Left ventricle myocardium inferior (tissue), 1 donor: ENCODE results near the gene GET4. TPM values are rescaled to one million over a fixed set of nuclear protein-coding genes. Genes with fewer than 3 reads are reported as not detected.

Experiments used
- DNase-seq: peaks from one replicate; pipeline ENCODE4 v3.0.0-alpha.2; 2020
- H3K27ac ChIP-seq: fragments of 200-600 bp; replicated peaks from 2 replicates; pipeline ENCODE4 v1.8.0; 2021
- H3K27me3 ChIP-seq: fragments of 200-600 bp; 2 replicates; pipeline ENCODE4 v1.8.0; 2021; ENCODE audit warnings: low read depth
- H3K36me3 ChIP-seq: fragments of 200-600 bp; 2 replicates; pipeline ENCODE4 v1.8.0; 2021
- H3K4me1 ChIP-seq: fragments of 200-600 bp; 2 replicates; pipeline ENCODE4 v1.8.0; 2021
- H3K4me3 ChIP-seq: fragments of 200-600 bp; 2 replicates; pipeline ENCODE4 v1.8.0; 2021; ENCODE audit warnings: mild to moderate bottlenecking, moderate library complexity
- H3K9me3 ChIP-seq: fragments of 200-600 bp; replicated peaks from 2 replicates; pipeline ENCODE4 v1.8.0; 2021
- intact Hi-C: fragments of 100-400 bp; cut with micrococcal nuclease; formaldehyde crosslinking; loops from one replicate; pipeline ENCODE4 v1.11.0; 2022
- total RNA-seq: library from RNA; stranded (reverse); fragmentation: NEBNext Ultra II Directional; extraction: Animal tissue kit (Norgen Biotek cat#: 25700); gene quantifications from one replicate; pipeline ENCODE4 v1.2.1, GENCODE V29; 2021
- TF ChIP-seq, protein P1 (sequence below): fragments of 200-600 bp; IDR thresholded peaks from 2 replicates; pipeline ENCODE4 v1.8.0; 2021; ENCODE audit warnings: antibody characterized with exemption, mild to moderate bottlenecking, borderline replicate concordance
- donor health status: DM: no; HTN: yes; CAD: no; lungs with severe emphysema.

Gene GET4
- total RNA-seq, 1 donor from 2014 or later, result 22.9 TPM

DNA sequence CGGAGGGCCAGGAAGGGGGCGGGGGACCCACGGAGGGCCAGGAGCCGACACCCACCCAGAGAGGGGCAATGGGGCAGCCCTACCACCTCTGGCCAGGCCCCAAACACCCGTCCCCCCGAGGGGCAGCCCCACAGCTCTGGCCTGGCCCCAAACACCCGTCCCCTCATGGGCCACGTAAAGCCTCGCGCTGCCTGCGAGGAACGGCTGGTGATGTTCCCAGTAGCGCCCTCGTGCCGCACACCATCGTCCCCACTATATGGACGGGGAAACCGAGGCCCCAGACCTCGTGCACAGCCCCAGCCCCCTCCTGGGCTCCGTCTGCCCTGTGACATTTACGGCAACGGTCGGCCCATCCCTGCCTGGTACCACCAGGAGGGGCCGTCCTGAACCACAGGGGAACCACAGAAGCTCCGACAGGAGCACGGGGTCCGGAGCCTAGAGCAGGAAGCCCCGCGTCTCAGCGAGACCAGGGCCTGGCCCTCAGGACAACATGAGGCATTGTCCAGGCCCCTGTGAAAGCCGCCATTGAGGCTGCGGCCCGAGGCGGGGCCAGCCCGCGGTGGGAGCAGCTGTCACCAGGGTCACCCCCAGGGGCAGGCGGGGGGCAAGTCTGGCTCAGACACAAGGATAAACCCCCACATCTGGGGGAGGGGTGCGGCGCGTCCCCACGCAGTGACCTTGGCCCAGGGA is 35.6 kb downstream of the GET4 start:
- Histone ChIP-seq H3K9me3 (no peaks in the 10 kb centered on the region), H3K4me3 (no peak overlapping the region), H3K36me3 (no peaks in the 10 kb centered on the region), H3K27ac (no peak overlapping the region), H3K4me1 (peaks cover 10% of the 10 kb centered on the region), H3K27me3 (peaks cover 3% of the 10 kb centered on the region)
- no peak for DNase-seq
- TF ChIP-seq, protein P1, sequence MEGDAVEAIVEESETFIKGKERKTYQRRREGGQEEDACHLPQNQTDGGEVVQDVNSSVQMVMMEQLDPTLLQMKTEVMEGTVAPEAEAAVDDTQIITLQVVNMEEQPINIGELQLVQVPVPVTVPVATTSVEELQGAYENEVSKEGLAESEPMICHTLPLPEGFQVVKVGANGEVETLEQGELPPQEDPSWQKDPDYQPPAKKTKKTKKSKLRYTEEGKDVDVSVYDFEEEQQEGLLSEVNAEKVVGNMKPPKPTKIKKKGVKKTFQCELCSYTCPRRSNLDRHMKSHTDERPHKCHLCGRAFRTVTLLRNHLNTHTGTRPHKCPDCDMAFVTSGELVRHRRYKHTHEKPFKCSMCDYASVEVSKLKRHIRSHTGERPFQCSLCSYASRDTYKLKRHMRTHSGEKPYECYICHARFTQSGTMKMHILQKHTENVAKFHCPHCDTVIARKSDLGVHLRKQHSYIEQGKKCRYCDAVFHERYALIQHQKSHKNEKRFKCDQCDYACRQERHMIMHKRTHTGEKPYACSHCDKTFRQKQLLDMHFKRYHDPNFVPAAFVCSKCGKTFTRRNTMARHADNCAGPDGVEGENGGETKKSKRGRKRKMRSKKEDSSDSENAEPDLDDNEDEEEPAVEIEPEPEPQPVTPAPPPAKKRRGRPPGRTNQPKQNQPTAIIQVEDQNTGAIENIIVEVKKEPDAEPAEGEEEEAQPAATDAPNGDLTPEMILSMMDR, result no peak
- intact Hi-C loops, result no loop called here

DNA sequence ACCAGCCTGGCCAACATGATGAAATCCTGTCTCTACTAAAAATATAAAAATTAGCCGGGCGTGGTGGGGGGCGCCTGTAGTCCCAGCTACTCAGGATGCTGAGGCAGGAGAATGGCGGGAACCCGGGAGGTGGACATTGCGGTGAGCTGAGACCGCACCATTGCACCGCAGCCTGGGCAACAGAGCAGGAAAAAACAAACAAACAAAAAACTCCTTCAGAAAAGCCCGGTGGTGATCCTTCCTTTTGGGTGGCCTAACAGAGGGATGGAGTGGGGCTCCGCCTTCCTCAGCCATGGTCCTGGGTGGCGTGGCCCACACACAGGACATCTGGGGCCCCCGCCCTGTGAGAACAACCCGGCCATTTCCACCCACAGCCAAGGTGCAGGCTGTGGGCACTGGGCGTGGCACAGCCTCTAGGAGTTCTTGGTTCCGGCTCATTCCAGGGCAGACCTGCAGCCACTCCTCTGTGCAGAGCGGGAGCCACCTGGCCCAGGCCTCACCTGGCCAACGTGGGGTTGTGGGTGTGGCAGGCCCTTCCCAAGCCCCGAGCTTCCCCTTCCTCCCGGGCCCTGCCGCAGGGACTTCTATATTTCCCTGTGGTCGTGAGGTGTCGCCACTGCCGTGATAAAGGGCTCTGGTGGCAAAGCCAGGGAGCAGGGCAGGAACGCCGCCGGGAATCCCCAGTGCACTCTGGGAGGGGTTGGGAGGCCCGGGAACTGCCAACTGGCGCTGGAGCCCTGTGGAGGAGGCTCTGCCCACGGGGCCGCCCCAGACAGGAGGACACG is 37.6 kb downstream of the GET4 start:
- TF ChIP-seq, protein P1, result peak; percentile 7
- intact Hi-C loops, result no loop called here

GRCh38 chr7:914521-915194 is 38.3 kb downstream of the GET4 start:
- Histone ChIP-seq H3K27me3 (peaks cover 3% of the 10 kb centered on the region), H3K36me3 (no peaks in the 10 kb centered on the region), H3K4me3 (no peak overlapping the region), H3K4me1 (peaks cover 7% of the 10 kb centered on the region), H3K27ac (no peak overlapping the region), H3K9me3 (no peaks in the 10 kb centered on the region)
- intact Hi-C loops, result no loop called here
- DNase-seq, result no peak
- TF ChIP-seq, protein P1, result no peak

More for the DNA sequence above, 37.6 kb downstream of the GET4 start:
- no peak overlapping the region for H3K4me3 ChIP-seq
- no peaks in the 10 kb centered on the region for H3K9me3 ChIP-seq
- H3K27me3 ChIP-seq, result peaks cover 3% of the 10 kb centered on the region
- H3K36me3 ChIP-seq, result no peaks in the 10 kb centered on the region
- H3K27ac ChIP-seq, result no peak overlapping the region
- no peak for DNase-seq
- H3K4me1 ChIP-seq, result peaks cover 7% of the 10 kb centered on the region

DNA sequence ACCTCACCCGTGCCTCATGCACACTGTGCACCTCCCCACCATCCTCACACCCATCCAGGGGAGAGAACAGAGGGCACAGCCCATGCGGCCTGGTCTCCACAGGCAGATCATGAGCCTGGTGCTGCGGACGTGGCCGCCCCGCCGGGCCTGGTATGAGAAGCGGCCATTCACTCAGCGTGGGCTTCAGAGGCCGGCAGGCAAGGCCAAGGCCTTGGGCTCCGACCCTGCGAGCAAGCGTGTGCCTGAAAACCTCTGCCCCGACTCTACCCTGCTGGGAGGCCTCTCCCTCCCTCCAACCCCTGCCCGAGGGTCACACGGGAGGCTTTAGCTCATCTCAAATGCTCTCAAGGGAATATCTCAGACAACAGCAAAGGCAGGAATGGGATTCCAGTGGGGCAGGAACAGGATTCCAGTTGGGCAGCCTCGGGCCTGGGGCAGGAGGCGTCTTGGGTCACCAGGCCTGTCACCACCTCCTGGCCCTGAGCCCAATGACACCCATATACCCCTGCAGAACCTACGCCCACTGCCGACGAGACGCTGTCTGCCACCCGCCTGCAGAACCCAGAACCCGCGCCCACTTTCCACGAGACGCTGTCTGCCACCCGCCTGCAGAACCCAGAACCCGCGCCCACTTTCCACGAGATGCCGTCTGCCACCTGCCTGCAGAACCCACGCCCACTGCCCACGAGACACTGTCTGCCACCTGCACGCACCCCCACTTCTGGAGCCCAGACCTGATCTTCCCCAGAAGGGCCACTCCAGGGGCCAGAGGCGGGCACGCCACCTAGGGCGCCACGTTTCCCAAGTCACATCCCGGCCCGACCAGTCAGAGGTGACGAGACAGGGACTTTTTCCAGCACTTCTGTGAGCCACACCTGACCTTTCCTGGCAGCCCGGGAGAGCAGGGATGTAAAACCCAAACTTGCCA is 39.2 kb downstream of the GET4 start:
- intact Hi-C loops, result no loop called here
- Histone ChIP-seq H3K36me3 (no peaks in the 10 kb centered on the region), H3K27me3 (peaks cover 3% of the 10 kb centered on the region), H3K4me3 (no peak overlapping the region), H3K27ac (no peak overlapping the region), H3K4me1 (peaks cover 7% of the 10 kb centered on the region), H3K9me3 (no peaks in the 10 kb centered on the region)
- TF ChIP-seq, protein P1, result no peak
- no peak for DNase-seq
